ENCODE data around the gene CABP1. TPM values are rescaled to one million over a fixed set of nuclear protein-coding genes. Genes with fewer than 3 reads are reported as not detected.

CABP1 gene
- total RNA-seq, 4 donors from 2014 or later: 0.39 to 0.94 (median 0.89) TPM; not detected in 1

- TF ChIP-seq POLR2A (IDR thresholded peaks at IDR 0.05): no peak
- no peak for TF ChIP-seq CTCF (IDR thresholded peaks at IDR 0.05)
- DNase-seq (ENCODE audit: low spot score in 2 of 2): no peak
- WGBS, 2 donors: 90 to 95% methylated on average over 2 of the region's 2 CpGs
- H3K4me3 ChIP-seq (ENCODE audit: low read depth, poor library complexity, severe bottlenecking): no peak overlapping the region
- intact Hi-C loops (cut with DNase I; ENCODE audit: low total_unique reads): no loop called here
These were observed 49.6 kb downstream of the CABP1 start for GRCh38 chr12:120690083-120690450.

GRCh38 chr12:120690978-120691377 is 50.6 kb downstream of the CABP1 start:
- TF ChIP-seq CTCF (IDR thresholded peaks at IDR 0.05) (no peak), POLR2A (IDR thresholded peaks at IDR 0.05) (no peak)
- no peak for DNase-seq (ENCODE audit: low spot score in 2 of 2)
- WGBS, 2 donors: 67 to 77% methylated on average over 3 of the region's 3 CpGs
- intact Hi-C loops (cut with DNase I; ENCODE audit: low total_unique reads): no loop called here
- no peak overlapping the region for H3K4me3 ChIP-seq (ENCODE audit: low read depth, poor library complexity, severe bottlenecking)

- no peak for DNase-seq (ENCODE audit: low spot score in 2 of 2)
- H3K4me3 ChIP-seq (ENCODE audit: low read depth, poor library complexity, severe bottlenecking): no peak overlapping the region
- intact Hi-C loops (cut with DNase I; ENCODE audit: low total_unique reads): no loop called here
- 72 to 74% methylated on average over 11 of the region's 11 CpGs for WGBS, 2 donors
- TF ChIP-seq CTCF (IDR thresholded peaks at IDR 0.05) (no peak), POLR2A (IDR thresholded peaks at IDR 0.05) (no peak)
These were observed 52.2 kb downstream of the CABP1 start for GRCh38 chr12:120692524-120693033.

GRCh38 chr12:120693848-120694247 is 53.4 kb downstream of the CABP1 start:
- no peak for DNase-seq (ENCODE audit: low spot score in 2 of 2)
- intact Hi-C loops (cut with DNase I; ENCODE audit: low total_unique reads): no loop called here
- 87 to 90% methylated on average over 4 of the region's 4 CpGs for WGBS, 2 donors
- H3K4me3 ChIP-seq (ENCODE audit: low read depth, poor library complexity, severe bottlenecking): no peak overlapping the region
- TF ChIP-seq POLR2A (IDR thresholded peaks at IDR 0.05): no peak
- no peak for TF ChIP-seq CTCF (IDR thresholded peaks at IDR 0.05)

- 90 to 92% methylated on average over 6 of the region's 6 CpGs for WGBS, 2 donors
- DNase-seq (ENCODE audit: low spot score in 2 of 2): no peak
- intact Hi-C loops (cut with DNase I; ENCODE audit: low total_unique reads): no loop called here
- TF ChIP-seq POLR2A (IDR thresholded peaks at IDR 0.05) (no peak), CTCF (IDR thresholded peaks at IDR 0.05) (no peak)
- H3K4me3 ChIP-seq (ENCODE audit: low read depth, poor library complexity, severe bottlenecking): no peak overlapping the region
These were observed 56.2 kb downstream of the CABP1 start for GRCh38 chr12:120696626-120697025.

- 96 to 100% methylated on average over 1 of the region's 1 CpG for WGBS, 2 donors
- intact Hi-C loops (cut with DNase I; ENCODE audit: low total_unique reads): no loop called here
- no peak for TF ChIP-seq POLR2A (IDR thresholded peaks at IDR 0.05)
- H3K4me3 ChIP-seq (ENCODE audit: low read depth, poor library complexity, severe bottlenecking): no peak overlapping the region
- DNase-seq (ENCODE audit: low spot score in 2 of 2): no peak
These were observed 56.9 kb downstream of the CABP1 start for GRCh38 chr12:120697344-120697743.
